BLaER1 (cell line): ENCODE results near the gene HES3.

Experiments
- H3K27ac ChIP-seq: shearing (Covaris generic); formaldehyde crosslinking; 2 replicates; pipeline ENCODE4 v1.8.1; 2022
- H3K27me3 ChIP-seq: shearing (Covaris generic); formaldehyde crosslinking; 2 replicates; pipeline ENCODE4 v1.8.1; 2022
- H3K36me3 ChIP-seq: shearing (Covaris generic); formaldehyde crosslinking; 2 replicates; pipeline ENCODE4 v1.8.1; 2022
- H3K4me1 ChIP-seq: shearing (Covaris generic); formaldehyde crosslinking; 2 replicates; pipeline ENCODE4 v1.8.1; 2022
- H3K4me2 ChIP-seq: shearing (Covaris generic); formaldehyde crosslinking; 2 replicates; pipeline ENCODE4 v1.8.1; 2022
- H3K4me3 ChIP-seq: shearing (Covaris generic); formaldehyde crosslinking; 2 replicates; pipeline ENCODE4 v1.8.1; 2022
- H3K9ac ChIP-seq: shearing (Covaris generic); formaldehyde crosslinking; 2 replicates; pipeline ENCODE4 v1.8.1; 2022
- H3K9me3 ChIP-seq: shearing (Covaris generic); formaldehyde crosslinking; 2 replicates; pipeline ENCODE4 v1.8.1; 2022
- H4K20me1 ChIP-seq: shearing (Covaris generic); formaldehyde crosslinking; 2 replicates; pipeline ENCODE4 v1.8.1; 2022
- Cebpa-rat ChIP-seq: shearing (Covaris generic); IDR thresholded peaks from 2 replicates; pipeline ENCODE4 v1.8.1; 2022

The HES3 gene

GRCh38 chr1:6243993-6244392 lies at the start of gene HES3:
Gene HES3 (plus strand): TSS chr1:6244179. CDS start chr1:6244366, 187 bp downstream.
- peak within 1 kb of the TSS; percentile 36; the same call in 1 of the 2 replicates for H3K4me3 ChIP-seq
- no peak within 1 kb of the TSS for H3K9ac ChIP-seq
- H3K9me3 ChIP-seq, result no peaks in the 10 kb centered on the region
- H4K20me1 ChIP-seq, result peaks cover 47% of the 10 kb centered on the region
- H3K27ac ChIP-seq, result no peak within 1 kb of the TSS
- no peaks in the 10 kb centered on the region for H3K36me3 ChIP-seq
- peaks cover 93% of the 10 kb centered on the region for H3K4me1 ChIP-seq
- TF ChIP-seq Cebpa-rat, result no peak
- peak within 1 kb of the TSS; percentile 94 for H3K4me2 ChIP-seq
- H3K27me3 ChIP-seq, result peaks cover 84% of the 10 kb centered on the region

GRCh38 chr1:6197746-6198427 lies 46.1 kb upstream of the HES3 start:
- H3K4me1 ChIP-seq, result peaks cover 31% of the 10 kb centered on the region
- H3K9me3 ChIP-seq, result no peaks in the 10 kb centered on the region
- H3K36me3 ChIP-seq, result peaks cover 52% of the 10 kb centered on the region
- H3K27ac ChIP-seq, result peak overlapping the region; percentile 99
- no peak for TF ChIP-seq Cebpa-rat
- peak overlapping the region; percentile 80 for H3K4me2 ChIP-seq
- no peaks in the 10 kb centered on the region for H3K27me3 ChIP-seq
- peak overlapping the region; percentile 99 for H3K9ac ChIP-seq
- peak overlapping the region; percentile 87 for H3K4me3 ChIP-seq
- H4K20me1 ChIP-seq, result peaks cover 64% of the 10 kb centered on the region

GRCh38 chr1:6198646-6199297 lies 45.2 kb upstream of the HES3 start:
- no peaks in the 10 kb centered on the region for H3K27me3 ChIP-seq
- H3K4me1 ChIP-seq, result peaks cover 31% of the 10 kb centered on the region
- no peaks in the 10 kb centered on the region for H3K9me3 ChIP-seq
- H3K9ac ChIP-seq, result peak overlapping the region; percentile 99
- H3K27ac ChIP-seq, result peak overlapping the region; percentile 99
- H3K4me2 ChIP-seq, result peak overlapping the region; percentile 80
- TF ChIP-seq Cebpa-rat, result no peak
- peaks cover 43% of the 10 kb centered on the region for H3K36me3 ChIP-seq
- H4K20me1 ChIP-seq, result peaks cover 55% of the 10 kb centered on the region
- peak overlapping the region; percentile 87 for H3K4me3 ChIP-seq

GRCh38 chr1:6199298-6200187 lies 44.4 kb upstream of the HES3 start, which contains the start of gene RPL22:
Gene RPL22 (minus strand): TSS chr1:6199595. CDS start chr1:6199573, 22 bp downstream.
- peak within 1 kb of the TSS; percentile 87 for H3K4me3 ChIP-seq
- H3K27me3 ChIP-seq, result peaks cover 6% of the 10 kb centered on the region
- no peak for TF ChIP-seq Cebpa-rat
- peaks cover 31% of the 10 kb centered on the region for H3K4me1 ChIP-seq
- peaks cover 36% of the 10 kb centered on the region for H3K36me3 ChIP-seq
- H4K20me1 ChIP-seq, result peaks cover 47% of the 10 kb centered on the region
- no peaks in the 10 kb centered on the region for H3K9me3 ChIP-seq
- H3K9ac ChIP-seq, result peak within 1 kb of the TSS; percentile 99
- peak within 1 kb of the TSS; percentile 89 for H3K4me2 ChIP-seq
- peak within 1 kb of the TSS; percentile 99 for H3K27ac ChIP-seq

- H3K9me3 ChIP-seq, result no peaks in the 10 kb centered on the region
- peaks cover 40% of the 10 kb centered on the region for H4K20me1 ChIP-seq
- peak overlapping the region; percentile 89 for H3K4me2 ChIP-seq
- peaks cover 14% of the 10 kb centered on the region for H3K27me3 ChIP-seq
- H3K4me3 ChIP-seq, result peak overlapping the region; percentile 87
- peaks cover 31% of the 10 kb centered on the region for H3K4me1 ChIP-seq
- H3K9ac ChIP-seq, result peak overlapping the region; percentile 99
- TF ChIP-seq Cebpa-rat, result no peak
- H3K36me3 ChIP-seq, result peaks cover 28% of the 10 kb centered on the region
- peak overlapping the region; percentile 99 for H3K27ac ChIP-seq
Observed at GRCh38 chr1:6200188-6200809, 43.7 kb upstream of the HES3 start.

GRCh38 chr1:6202256-6202655 lies 41.7 kb upstream of the HES3 start:
- no peak overlapping the region for H3K27ac ChIP-seq
- no peak overlapping the region for H3K4me2 ChIP-seq
- peaks cover 33% of the 10 kb centered on the region for H3K27me3 ChIP-seq
- H3K9me3 ChIP-seq, result no peaks in the 10 kb centered on the region
- H3K9ac ChIP-seq, result no peak overlapping the region
- peaks cover 9% of the 10 kb centered on the region for H3K36me3 ChIP-seq
- no peak overlapping the region for H3K4me3 ChIP-seq
- no peak for TF ChIP-seq Cebpa-rat
- peaks cover 20% of the 10 kb centered on the region for H4K20me1 ChIP-seq
- peaks cover 34% of the 10 kb centered on the region for H3K4me1 ChIP-seq

- Histone ChIP-seq H3K27ac (peak within 1 kb of the TSS; percentile 19; the same call in 1 of the 2 replicates), H3K4me2 (peak within 1 kb of the TSS; percentile 85), H3K27me3 (peaks cover 54% of the 10 kb centered on the region), H3K4me3 (peak within 1 kb of the TSS; percentile 60), H4K20me1 (no peaks in the 10 kb centered on the region), H3K9ac (peak within 1 kb of the TSS; percentile 54), H3K36me3 (no peaks in the 10 kb centered on the region), H3K4me1 (peaks cover 34% of the 10 kb centered on the region), H3K9me3 (no peaks in the 10 kb centered on the region)
- no peak for TF ChIP-seq Cebpa-rat
Observed at GRCh38 chr1:6205849-6206519, 38.0 kb upstream of the HES3 start, which contains the start of gene RNF207. Gene RNF207 (plus strand): TSS chr1:6206119. CDS start chr1:6206536, 417 bp downstream.

- Histone ChIP-seq H3K4me3 (peak overlapping the region; percentile 60), H3K27me3 (peaks cover 54% of the 10 kb centered on the region), H4K20me1 (no peaks in the 10 kb centered on the region), H3K27ac (no peak overlapping the region), H3K9ac (no peak overlapping the region), H3K9me3 (no peaks in the 10 kb centered on the region), H3K4me2 (peak overlapping the region; percentile 85), H3K36me3 (no peaks in the 10 kb centered on the region), H3K4me1 (peaks cover 39% of the 10 kb centered on the region)
- no peak for TF ChIP-seq Cebpa-rat
Observed at GRCh38 chr1:6206520-6206855, 37.5 kb upstream of the HES3 start.
